ENCODE results near the gene MTCL1. TPM values are rescaled to one million over a fixed set of nuclear protein-coding genes. Genes with fewer than 3 reads are reported as not detected.

Gene MTCL1
- total and polyA plus RNA-seq, 2 donors (not counting 1 experiment from before 2014, with no cell fraction given), result 35.0 to 56.0 TPM

GRCh38 chr18:8794934-8795280 is 89.6 kb downstream of the MTCL1 start:
- Histone ChIP-seq H3K79me2 (ENCODE audit: control insufficient read depth, insufficient read depth, low read length) (no peaks in the 10 kb centered on the region), H3K36me3 (ENCODE audit: control insufficient read depth, insufficient read depth, low read length) (peaks cover 13% of the 10 kb centered on the region), H3K27ac (ENCODE audit: insufficient read depth, low read length) (no peak overlapping the region), H4K20me1 (ENCODE audit: control insufficient read depth, extremely low read depth, insufficient read depth, low read length) (no peaks in the 10 kb centered on the region), H3K9me3 (ENCODE audit: control insufficient read depth, insufficient read depth, low read depth, low read length) (no peaks in the 10 kb centered on the region), H3K27me3 (ENCODE audit: control insufficient read depth, insufficient read depth, low read length) (no peaks in the 10 kb centered on the region), H3K4me2 (ENCODE audit: extremely low read depth, insufficient read depth, low read length) (no peak overlapping the region), H3K4me3 (replicated peaks in 1 of 4; ENCODE audit: control extremely low read depth in 1 of 4, insufficient read depth in 1 of 4, low read depth in 3 of 4, low read length in 4 of 4) (no peak overlapping the region), H2AFZ (ENCODE audit: low read length) (no peak overlapping the region), H3K9ac (ENCODE audit: insufficient read depth, low read length) (no peak overlapping the region), H3K4me1 (ENCODE audit: control insufficient read depth, extremely low read depth, insufficient read depth, low read length) (peaks cover 26% of the 10 kb centered on the region)
- no peak for DNase-seq (ENCODE audit: low read depth in 2 of 2)
- no peak for TF ChIP-seq EZH2 (IDR thresholded peaks at IDR 0.05; ENCODE audit: low read length, missing control alignments)
- TF ChIP-seq, protein P1, sequence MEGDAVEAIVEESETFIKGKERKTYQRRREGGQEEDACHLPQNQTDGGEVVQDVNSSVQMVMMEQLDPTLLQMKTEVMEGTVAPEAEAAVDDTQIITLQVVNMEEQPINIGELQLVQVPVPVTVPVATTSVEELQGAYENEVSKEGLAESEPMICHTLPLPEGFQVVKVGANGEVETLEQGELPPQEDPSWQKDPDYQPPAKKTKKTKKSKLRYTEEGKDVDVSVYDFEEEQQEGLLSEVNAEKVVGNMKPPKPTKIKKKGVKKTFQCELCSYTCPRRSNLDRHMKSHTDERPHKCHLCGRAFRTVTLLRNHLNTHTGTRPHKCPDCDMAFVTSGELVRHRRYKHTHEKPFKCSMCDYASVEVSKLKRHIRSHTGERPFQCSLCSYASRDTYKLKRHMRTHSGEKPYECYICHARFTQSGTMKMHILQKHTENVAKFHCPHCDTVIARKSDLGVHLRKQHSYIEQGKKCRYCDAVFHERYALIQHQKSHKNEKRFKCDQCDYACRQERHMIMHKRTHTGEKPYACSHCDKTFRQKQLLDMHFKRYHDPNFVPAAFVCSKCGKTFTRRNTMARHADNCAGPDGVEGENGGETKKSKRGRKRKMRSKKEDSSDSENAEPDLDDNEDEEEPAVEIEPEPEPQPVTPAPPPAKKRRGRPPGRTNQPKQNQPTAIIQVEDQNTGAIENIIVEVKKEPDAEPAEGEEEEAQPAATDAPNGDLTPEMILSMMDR (conservative IDR thresholded peaks at IDR 0.05 in 1 of 2, IDR thresholded peaks at IDR 0.05 in 1 of 2; ENCODE audit: low read depth in 1 of 2, low read length in 2 of 2), result no peak

- Histone ChIP-seq H3K4me3 (replicated peaks in 1 of 4; ENCODE audit: control extremely low read depth in 1 of 4, insufficient read depth in 1 of 4, low read depth in 3 of 4, low read length in 4 of 4) (no peak overlapping the region), H3K4me1 (ENCODE audit: control insufficient read depth, extremely low read depth, insufficient read depth, low read length) (peaks cover 31% of the 10 kb centered on the region), H3K9me3 (ENCODE audit: control insufficient read depth, insufficient read depth, low read depth, low read length) (no peaks in the 10 kb centered on the region), H3K4me2 (ENCODE audit: extremely low read depth, insufficient read depth, low read length) (no peak overlapping the region), H3K36me3 (ENCODE audit: control insufficient read depth, insufficient read depth, low read length) (peaks cover 13% of the 10 kb centered on the region), H3K79me2 (ENCODE audit: control insufficient read depth, insufficient read depth, low read length) (no peaks in the 10 kb centered on the region), H3K27ac (ENCODE audit: insufficient read depth, low read length) (no peak overlapping the region), H3K27me3 (ENCODE audit: control insufficient read depth, insufficient read depth, low read length) (no peaks in the 10 kb centered on the region), H3K9ac (ENCODE audit: insufficient read depth, low read length) (no peak overlapping the region), H4K20me1 (ENCODE audit: control insufficient read depth, extremely low read depth, insufficient read depth, low read length) (no peaks in the 10 kb centered on the region), H2AFZ (ENCODE audit: low read length) (no peak overlapping the region)
- no peak for TF ChIP-seq EZH2 (IDR thresholded peaks at IDR 0.05; ENCODE audit: low read length, missing control alignments)
- TF ChIP-seq, protein P1 (conservative IDR thresholded peaks at IDR 0.05 in 1 of 2, IDR thresholded peaks at IDR 0.05 in 1 of 2; ENCODE audit: low read depth in 1 of 2, low read length in 2 of 2), result no peak
- no peak for DNase-seq (ENCODE audit: low read depth in 2 of 2)
Observed at GRCh38 chr18:8795586-8796325, 90.4 kb downstream of the MTCL1 start.

DNA sequence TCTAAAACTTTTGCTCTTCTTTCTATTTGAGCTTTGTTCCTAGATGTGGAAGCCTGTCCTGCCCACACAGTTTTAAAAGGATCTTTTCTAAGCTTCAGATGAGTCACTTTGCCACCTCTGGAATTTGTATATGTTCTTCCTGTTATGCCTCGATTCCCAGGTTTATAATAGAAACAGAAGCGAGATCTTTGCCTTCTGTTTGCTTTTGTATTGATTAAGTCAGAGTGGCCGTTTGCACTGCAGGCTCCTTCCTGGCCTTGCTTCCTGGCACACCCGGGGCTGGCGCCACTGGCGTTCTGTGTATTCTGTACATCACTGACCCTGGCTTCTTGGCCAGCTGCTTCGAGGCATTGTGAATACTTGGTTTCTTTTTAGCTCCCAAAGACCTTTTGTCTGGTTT is 91.8 kb downstream of the MTCL1 start:
- TF ChIP-seq, protein P1 (conservative IDR thresholded peaks at IDR 0.05 in 1 of 2, IDR thresholded peaks at IDR 0.05 in 1 of 2; ENCODE audit: low read depth in 1 of 2, low read length in 2 of 2), result no peak
- TF ChIP-seq EZH2 (IDR thresholded peaks at IDR 0.05; ENCODE audit: low read length, missing control alignments), result no peak
- peak; percentile 49 to 62 for DNase-seq (ENCODE audit: low read depth in 2 of 2)

More for the DNA sequence above, 91.8 kb downstream of the MTCL1 start:
- H3K4me3 ChIP-seq (replicated peaks in 1 of 4; ENCODE audit: control extremely low read depth in 1 of 4, insufficient read depth in 1 of 4, low read depth in 3 of 4, low read length in 4 of 4), result no peak overlapping the region
- H3K27ac ChIP-seq (ENCODE audit: insufficient read depth, low read length), result peak overlapping the region; percentile 30
- H3K27me3 ChIP-seq (ENCODE audit: control insufficient read depth, insufficient read depth, low read length), result no peaks in the 10 kb centered on the region
- no peaks in the 10 kb centered on the region for H3K79me2 ChIP-seq (ENCODE audit: control insufficient read depth, insufficient read depth, low read length)
- no peak overlapping the region for H3K9ac ChIP-seq (ENCODE audit: insufficient read depth, low read length)
- H3K9me3 ChIP-seq (ENCODE audit: control insufficient read depth, insufficient read depth, low read depth, low read length), result no peaks in the 10 kb centered on the region
- no peak overlapping the region for H2AFZ ChIP-seq (ENCODE audit: low read length)
- H3K4me2 ChIP-seq (ENCODE audit: extremely low read depth, insufficient read depth, low read length), result peak overlapping the region; percentile 13
- peaks cover 45% of the 10 kb centered on the region for H3K4me1 ChIP-seq (ENCODE audit: control insufficient read depth, extremely low read depth, insufficient read depth, low read length)
- peaks cover 13% of the 10 kb centered on the region for H3K36me3 ChIP-seq (ENCODE audit: control insufficient read depth, insufficient read depth, low read length)
- no peaks in the 10 kb centered on the region for H4K20me1 ChIP-seq (ENCODE audit: control insufficient read depth, extremely low read depth, insufficient read depth, low read length)
